HG02798 (cell line): ENCODE results near the gene MET.

Source experiments
- ATAC-seq: cut with Tn5 transposase; IDR thresholded peaks from one replicate; pipeline ENCODE4 v1.9.1; 2021; ENCODE audit warnings: mild to moderate bottlenecking; ENCODE audit not compliant: unreplicated experiment, poor library complexity

Gene MET

GRCh38 chr7:116834815-116835504 is 163.0 kb downstream of the MET start:
- ATAC-seq: no peak

DNA sequence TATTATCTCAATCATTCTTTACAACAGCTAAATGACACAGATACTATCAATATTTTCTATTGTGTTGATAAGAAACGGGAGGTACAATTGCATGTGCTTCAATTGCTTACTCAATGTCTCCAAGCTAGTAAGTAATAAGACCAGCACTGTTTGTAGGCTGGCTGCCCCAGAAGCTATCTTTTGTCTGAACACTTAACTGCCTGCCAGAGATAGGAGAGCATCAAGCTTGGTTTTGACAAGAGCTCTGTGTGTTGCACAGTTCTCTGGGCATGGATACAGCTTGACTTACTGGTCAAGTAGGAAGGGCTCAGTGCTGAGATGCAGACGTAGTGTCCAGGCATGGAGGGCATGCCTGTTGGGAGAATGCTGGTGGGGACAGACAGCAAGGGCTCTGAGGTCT is 164.1 kb downstream of the MET start:
- ATAC-seq: no peak

DNA sequence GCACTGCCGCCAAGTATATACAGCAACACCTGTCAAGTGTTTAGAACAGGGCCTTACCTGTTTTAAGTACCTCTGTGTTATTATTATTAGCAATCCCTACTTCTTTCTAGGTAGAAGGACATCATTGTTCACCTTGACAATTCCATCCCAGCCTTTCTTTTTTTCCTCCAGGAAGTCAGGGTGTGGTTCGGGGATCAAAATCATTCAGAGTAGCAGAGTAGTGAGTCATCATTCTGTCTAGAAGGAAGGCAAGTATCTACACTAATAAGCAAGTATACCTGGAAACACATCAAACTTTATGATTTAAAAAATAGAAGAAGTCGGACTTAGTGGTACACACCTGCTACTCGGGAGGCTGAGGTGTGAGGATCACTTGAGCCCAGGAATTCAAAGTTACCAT is 164.9 kb downstream of the MET start:
- ATAC-seq: no peak

DNA sequence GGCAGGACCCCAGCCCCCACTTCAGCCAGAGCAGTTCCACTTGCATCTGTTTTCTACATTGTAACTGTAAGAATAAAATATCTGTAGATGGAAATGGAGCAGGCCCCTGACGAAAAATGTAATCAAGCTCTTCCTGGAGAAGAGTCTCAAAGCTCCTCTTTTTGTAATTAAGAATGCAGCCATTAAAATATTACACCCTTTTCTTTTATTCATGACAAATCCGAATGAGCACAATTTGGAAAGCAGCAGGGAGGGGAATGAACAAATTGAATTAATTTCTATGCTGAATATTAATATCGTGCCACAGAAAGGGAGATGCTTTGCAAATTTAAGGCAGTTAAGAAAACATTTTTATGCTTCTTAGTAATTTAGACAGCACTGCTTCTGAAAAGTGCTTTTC is 165.6 kb downstream of the MET start:
- no peak for ATAC-seq

- ATAC-seq: no peak
Observed at GRCh38 chr7:116840256-116840655, 168.3 kb downstream of the MET start.

- no peak for ATAC-seq
Observed at GRCh38 chr7:116842371-116842770, 170.4 kb downstream of the MET start.

DNA sequence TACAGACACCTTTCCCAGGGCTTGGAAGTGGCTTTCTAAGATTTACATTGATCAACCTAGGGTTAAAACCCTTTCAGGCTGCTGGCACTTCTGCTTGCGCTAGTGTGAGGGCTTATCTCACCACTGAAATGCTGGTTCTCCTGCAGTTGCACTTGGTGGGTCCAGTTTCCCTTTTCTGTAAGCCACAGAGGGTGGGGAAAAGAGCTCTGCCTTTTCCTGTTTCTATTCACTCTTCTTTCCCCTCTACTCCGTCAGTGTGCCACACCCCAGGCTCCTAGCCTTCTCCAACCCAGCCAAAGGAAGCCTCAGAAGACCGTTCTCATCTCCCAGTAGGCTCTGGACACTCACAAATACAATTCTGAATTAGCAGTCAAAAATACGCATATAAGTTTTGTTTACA is 171.4 kb downstream of the MET start:
- ATAC-seq: no peak
